Liver (tissue), 5 donors: ENCODE measurements around the gene RALGPS2. TPM values are rescaled to one million over a fixed set of nuclear protein-coding genes. Genes with fewer than 3 reads are reported as not detected.

Source experiments
- polyA plus RNA-seq, 2 donors: library from polyadenylated mRNA; stranded (reverse) in 1 of 2; unstranded in 1 of 2; fragments of 200-250 nt in 1 of 2; fragments of >200 nt in 1 of 2; fragmentation: Nextera tagmentation in 1 of 2; extraction: Ambion mirVana in 1 of 2; gene quantifications; one replicate each; pipeline versions ENCODE4 v1.2.1 to v1.2.3, GENCODE V29; 2013 to 2015
- small RNA-seq: library from RNA; depleted of rRNA; stranded (forward); fragments of <200 nt; gene quantifications from one replicate; pipeline ENCODE3, GENCODE V24; 2014
- total RNA-seq, 2 donors: library from RNA; depleted of rRNA; stranded (reverse); fragments of >200 nt; gene quantifications; one replicate each; pipeline ENCODE4 v1.2.3, GENCODE V29; 2014
- donor health status: healthy.
- donor health status: healthy.
- donor health status: healthy.

The RALGPS2 gene
- total and polyA plus RNA-seq, 4 donors = 8.1 to 39.2 (median 16.9) TPM

Small RNA genes within 50 kb of the gene (small RNA-seq; reads per million reads assigned to genes)
- gene MIR4424 (0.07 reads per million), gene RF00092 (not detected)

Other genes with a start within 250 kb of the RALGPS2 start
- under 1 TPM in 1 of 2 donors, not detected in 1; 0.33 TPM for gene CLEC20A, start 228.3 kb upstream of the RALGPS2 start, total RNA-seq
- not detected for gene CLEC20A, start 228.3 kb upstream of the RALGPS2 start, polyA plus RNA-seq
- not detected for gene TEX35, start 212.1 kb upstream of the RALGPS2 start, total RNA-seq
- not detected for gene TEX35, start 212.1 kb upstream of the RALGPS2 start, polyA plus RNA-seq
- 10 to 100 TPM in 1 of 2 donors, under 1 TPM in 1; 0.93 to 11.2 TPM for gene ANGPTL1, start 145.8 kb downstream of the RALGPS2 start, total RNA-seq
- gene ANGPTL1, start 145.8 kb downstream of the RALGPS2 start, polyA plus RNA-seq = 1 to 10 TPM; 2.6 to 5.5 TPM